Astrocyte of the spinal cord (primary cell): ENCODE data around the gene WBP1.

Experiments used
- DNase-seq: peaks from one replicate; pipeline ENCODE4 v3.0.0; 2011; ENCODE audit warnings: low read depth, low spot score
- H3K4me3 ChIP-seq: 2 replicates; pipeline ENCODE4 v1.5.1; 2011; ENCODE audit warnings: low read depth, mild to moderate bottlenecking, low read length, moderate library complexity
- in situ Hi-C: cut with HindIII; loops from 2 replicates; pipeline ENCODE4 v1.10.0; 2017; ENCODE audit warnings: low sequenced_read_pairs
- TF ChIP-seq, protein P1 (sequence below): IDR thresholded peaks from 2 replicates; pipeline ENCODE4 v1.5.1; 2012; ENCODE audit warnings: low read depth, mild to moderate bottlenecking, low read length, inconsistent platforms

WBP1 gene

DNA sequence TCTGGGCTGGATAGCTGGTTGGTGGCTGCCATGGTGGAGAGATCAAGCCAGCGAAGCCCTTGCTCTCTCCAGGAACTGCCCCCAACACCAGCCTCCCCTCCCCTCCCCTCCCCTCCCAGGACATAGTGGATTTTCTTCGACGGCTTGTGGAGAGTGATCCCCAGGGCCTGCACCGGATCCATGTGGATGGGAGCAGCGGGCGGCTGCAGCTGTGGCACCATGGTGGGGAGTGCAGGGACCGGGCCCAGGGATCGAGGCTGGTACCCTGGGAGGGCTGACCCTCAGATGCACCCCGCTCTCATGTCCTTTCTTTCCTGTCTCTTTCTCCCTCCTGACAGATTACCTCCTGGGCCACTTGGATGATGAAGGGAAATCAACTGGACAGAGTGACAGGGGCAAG, 31.7 kb downstream of the WBP1 start:
- in situ Hi-C loops = no loop called here
- TF ChIP-seq, protein P1, sequence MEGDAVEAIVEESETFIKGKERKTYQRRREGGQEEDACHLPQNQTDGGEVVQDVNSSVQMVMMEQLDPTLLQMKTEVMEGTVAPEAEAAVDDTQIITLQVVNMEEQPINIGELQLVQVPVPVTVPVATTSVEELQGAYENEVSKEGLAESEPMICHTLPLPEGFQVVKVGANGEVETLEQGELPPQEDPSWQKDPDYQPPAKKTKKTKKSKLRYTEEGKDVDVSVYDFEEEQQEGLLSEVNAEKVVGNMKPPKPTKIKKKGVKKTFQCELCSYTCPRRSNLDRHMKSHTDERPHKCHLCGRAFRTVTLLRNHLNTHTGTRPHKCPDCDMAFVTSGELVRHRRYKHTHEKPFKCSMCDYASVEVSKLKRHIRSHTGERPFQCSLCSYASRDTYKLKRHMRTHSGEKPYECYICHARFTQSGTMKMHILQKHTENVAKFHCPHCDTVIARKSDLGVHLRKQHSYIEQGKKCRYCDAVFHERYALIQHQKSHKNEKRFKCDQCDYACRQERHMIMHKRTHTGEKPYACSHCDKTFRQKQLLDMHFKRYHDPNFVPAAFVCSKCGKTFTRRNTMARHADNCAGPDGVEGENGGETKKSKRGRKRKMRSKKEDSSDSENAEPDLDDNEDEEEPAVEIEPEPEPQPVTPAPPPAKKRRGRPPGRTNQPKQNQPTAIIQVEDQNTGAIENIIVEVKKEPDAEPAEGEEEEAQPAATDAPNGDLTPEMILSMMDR = no peak
- no peak overlapping the region for H3K4me3 ChIP-seq
- DNase-seq = no peak

DNA sequence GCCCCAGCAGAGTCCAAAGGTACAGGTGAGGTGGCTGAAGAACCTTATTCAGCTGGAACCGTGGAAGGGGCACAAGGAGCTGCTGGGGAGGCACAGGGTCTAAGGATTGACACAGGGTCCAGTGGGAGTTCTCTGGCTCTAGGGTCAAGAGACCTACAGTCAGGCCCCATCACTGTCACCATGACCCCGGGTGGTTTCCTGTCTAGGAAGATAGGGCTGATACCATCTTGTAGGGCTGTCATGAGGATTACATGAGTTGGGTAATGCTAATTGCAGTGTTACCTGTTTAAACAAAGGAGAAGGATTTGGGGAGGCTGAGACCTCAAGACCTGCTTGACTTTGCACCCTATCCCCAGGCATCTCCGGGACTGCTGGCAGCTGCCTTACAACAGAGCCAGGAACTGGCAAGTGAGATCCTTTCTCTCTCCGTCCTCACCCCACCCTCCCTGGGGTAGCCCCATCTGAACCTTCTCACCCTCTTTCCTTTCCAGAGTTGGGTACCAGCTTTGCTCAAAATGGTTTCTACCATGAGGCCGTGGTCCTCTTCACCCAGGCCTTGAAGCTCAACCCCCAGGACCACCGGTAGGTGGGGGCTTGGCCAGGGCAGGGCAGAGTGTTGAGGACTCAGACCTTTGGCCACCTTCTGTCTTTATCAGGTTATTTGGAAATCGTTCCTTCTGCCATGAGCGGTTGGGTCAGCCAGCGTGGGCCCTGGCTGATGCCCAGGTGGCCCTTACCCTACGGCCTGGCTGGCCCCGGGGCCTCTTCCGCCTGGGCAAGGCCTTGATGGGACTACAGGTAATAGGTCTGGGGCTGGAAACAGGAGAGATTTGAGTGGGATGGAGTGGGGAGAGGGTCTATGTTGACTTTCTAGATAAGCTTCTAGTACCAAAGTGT, 33.7 kb downstream of the WBP1 start:
- in situ Hi-C loops = no loop called here
- TF ChIP-seq, protein P1 = no peak
- DNase-seq = no peak
- no peak overlapping the region for H3K4me3 ChIP-seq

DNA sequence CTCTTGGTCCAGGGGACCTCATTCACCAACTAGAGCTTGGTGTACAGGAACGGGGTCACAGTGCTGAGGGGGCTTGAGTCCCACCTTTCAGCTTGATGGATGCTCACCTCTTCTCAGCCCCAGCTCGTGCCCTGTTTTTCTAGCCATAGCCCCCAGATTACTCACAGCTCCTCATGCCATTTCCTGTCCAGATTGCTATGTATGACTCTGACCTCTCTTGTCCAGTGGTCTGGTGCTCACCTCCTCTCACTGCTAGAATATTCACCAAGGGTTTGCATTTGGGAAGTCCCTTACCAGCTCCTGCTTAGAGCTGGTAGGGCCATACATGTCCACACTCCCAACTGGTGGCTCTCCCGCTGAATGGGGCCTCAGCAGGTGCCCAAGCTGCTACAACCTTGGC, 35.3 kb downstream of the WBP1 start:
- in situ Hi-C loops = no loop called here
- no peak for DNase-seq
- TF ChIP-seq, protein P1 = no peak
- H3K4me3 ChIP-seq = no peak overlapping the region

DNA sequence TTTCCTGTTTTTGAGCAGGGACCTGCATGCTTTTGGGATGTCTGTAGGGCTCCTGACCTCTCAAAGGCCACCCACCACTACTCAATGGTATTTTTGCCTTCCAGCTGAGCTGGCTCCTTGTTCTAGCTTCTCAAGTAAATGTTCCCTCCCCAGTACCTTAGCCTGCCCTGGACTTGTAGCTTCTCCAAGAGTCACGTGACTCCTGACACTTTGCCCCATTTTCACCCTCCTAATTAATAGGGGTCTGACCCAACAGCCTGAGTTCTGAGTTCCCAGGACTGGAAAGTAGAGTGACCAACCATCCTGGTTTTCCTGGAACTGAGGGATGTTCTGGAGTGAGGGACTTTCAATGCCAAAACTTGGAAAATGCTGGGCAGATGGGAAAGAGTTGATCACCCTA, 37.2 kb downstream of the WBP1 start:
- in situ Hi-C loops = no loop called here
- no peak overlapping the region for H3K4me3 ChIP-seq
- TF ChIP-seq, protein P1 = no peak
- no peak for DNase-seq

DNA sequence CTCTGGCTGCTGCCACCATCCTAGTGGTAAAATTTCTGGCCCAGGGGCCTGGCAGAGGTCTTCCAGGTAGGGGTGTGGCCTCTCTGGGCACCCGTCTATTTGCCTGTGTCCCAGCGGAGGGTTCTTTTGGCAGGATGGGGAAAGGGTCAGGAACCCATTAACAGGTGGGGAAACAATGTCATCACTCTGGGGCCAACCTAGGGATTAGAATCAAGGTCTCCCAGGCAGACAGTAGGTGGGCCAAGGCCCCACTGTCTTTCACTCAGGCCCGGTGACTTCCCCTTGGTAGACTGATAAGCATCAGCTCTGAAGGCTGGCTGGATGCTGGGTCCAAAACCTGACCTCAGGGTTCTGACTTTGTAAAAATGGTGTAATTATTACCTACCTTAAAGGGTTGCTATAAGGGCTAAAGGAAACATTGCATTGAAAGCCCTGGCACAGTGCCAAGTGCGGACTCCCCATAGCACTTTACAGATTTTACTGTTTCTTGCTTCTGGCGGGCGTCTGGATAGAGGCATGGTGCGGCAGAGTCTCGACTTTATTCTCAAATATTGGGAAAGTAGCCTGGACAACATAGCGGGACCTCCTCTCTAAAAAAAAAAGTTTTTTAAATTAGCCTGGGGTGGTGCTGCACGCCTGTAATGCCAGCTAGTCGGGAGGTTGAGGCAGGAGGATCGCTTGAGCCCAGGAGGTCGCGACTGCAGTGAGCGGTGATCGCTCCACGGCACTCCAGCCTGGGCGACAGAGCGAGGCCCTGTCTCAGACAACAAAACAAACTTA, 38.9 kb downstream of the WBP1 start:
- H3K4me3 ChIP-seq = no peak overlapping the region
- TF ChIP-seq, protein P1 = no peak
- DNase-seq = no peak
- in situ Hi-C loops = no loop called here

DNA sequence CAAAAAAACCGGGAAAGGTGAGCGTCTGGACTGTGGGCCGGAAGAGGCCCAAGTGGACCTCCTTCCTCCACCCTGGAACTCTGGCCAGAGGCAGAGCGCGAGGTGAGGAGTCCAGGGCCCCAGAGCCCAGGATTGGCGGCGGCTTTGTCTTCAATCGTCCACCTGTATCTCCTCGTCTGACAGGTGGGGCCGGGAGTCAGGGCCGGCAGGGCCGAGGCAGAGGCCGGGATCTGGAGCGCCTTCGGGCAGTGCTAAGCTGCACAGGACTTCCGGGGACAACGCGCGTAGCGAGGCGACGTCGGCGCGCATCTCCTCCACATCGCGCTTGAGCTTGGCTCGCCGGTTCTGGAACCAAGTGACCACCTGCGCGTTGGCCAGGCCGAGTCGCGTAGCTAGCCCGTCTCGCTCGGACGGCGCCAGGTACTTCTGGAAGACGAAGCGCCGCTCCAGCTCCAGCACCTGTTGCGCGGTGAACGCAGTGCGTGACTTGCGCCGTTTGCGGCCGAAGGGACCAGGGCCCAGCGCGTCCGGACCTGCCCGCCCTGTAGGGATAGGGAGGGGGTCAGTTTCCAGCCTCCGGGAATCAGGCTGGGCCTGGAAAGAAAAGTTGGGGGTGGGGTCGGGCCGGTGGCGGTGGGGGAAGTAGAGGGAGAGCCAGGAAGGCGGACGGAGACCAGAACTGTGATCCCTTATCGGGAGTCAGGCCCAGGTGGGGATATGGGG, 39.7 kb downstream of the WBP1 start:
- no peak for DNase-seq
- TF ChIP-seq, protein P1 = no peak
- in situ Hi-C loops = no loop called here
- H3K4me3 ChIP-seq = peak overlapping the region; percentile 3
